GM12875 (cell line): ENCODE results near the gene CRNN.

Source experiments
- H3K4me3 ChIP-seq: one replicate; pipeline ENCODE4 v1.5.1; 2011; ENCODE audit warnings: low read depth, low read length, control low read depth
- TF ChIP-seq, protein P1 (sequence below): IDR thresholded peaks from 2 replicates; pipeline ENCODE4 v1.5.1; 2011; ENCODE audit warnings: low read depth, mild to moderate bottlenecking, control low read depth, inconsistent platforms, low read length, moderate library complexity, borderline replicate concordance; ENCODE audit not compliant: insufficient read depth

Gene CRNN

DNA sequence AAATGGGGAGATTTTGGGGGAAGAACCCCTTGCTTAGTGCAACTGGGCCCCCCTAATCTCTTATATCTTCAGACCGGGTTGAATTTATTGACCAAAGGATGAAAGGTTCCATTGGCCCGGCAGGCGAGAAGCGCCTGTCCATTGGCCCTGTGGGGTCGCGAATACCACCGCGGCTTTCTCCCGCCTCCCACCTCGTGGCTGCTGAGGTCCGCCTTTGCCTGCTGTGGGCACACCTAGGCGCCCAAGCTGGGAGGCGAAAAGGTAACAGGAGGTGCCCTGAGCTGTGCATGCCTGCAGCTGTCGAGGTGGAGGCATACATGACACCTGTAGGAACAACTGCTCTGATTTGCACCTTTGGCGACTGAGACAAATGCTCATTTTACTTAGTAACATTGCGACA is 33.1 kb downstream of the CRNN start:
- TF ChIP-seq, protein P1, sequence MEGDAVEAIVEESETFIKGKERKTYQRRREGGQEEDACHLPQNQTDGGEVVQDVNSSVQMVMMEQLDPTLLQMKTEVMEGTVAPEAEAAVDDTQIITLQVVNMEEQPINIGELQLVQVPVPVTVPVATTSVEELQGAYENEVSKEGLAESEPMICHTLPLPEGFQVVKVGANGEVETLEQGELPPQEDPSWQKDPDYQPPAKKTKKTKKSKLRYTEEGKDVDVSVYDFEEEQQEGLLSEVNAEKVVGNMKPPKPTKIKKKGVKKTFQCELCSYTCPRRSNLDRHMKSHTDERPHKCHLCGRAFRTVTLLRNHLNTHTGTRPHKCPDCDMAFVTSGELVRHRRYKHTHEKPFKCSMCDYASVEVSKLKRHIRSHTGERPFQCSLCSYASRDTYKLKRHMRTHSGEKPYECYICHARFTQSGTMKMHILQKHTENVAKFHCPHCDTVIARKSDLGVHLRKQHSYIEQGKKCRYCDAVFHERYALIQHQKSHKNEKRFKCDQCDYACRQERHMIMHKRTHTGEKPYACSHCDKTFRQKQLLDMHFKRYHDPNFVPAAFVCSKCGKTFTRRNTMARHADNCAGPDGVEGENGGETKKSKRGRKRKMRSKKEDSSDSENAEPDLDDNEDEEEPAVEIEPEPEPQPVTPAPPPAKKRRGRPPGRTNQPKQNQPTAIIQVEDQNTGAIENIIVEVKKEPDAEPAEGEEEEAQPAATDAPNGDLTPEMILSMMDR = no peak
- no peak overlapping the region for H3K4me3 ChIP-seq

DNA sequence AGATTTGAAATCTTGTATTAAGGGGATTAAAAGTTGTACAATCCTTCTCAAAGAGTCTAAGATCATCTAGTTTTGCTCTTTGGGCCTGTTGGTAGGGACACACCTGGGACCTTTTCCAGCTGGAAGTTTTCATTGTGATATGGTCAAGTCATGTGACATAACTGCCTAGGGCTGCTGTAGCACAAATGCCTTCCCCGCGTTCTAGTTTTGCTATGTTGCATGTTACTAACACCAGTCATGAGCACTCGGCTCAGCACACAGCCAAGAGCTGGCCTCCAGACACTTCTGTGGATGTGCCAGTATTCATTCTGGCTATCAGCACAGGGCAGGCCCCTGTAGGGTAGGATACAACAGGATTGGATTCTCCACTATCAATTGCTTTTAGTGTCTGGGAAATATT is 39.6 kb downstream of the CRNN start:
- TF ChIP-seq, protein P1 = no peak

DNA sequence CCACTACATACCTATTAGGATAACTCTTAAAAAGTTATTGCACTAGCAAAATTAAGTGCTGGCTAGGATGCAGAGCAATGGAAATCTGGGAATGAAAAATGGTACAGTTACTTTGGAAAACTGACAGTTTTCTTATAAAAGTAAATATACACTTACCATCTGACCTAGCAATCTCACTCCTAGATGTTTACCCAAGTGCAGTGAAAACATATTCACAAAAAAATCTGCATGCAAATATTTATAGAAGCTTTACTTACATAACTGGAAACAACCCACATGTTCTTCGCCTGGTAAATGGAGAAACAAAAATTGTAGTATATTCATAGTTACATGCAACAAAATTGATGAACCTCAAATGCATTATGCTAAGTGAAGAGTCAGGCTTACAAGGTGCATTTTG is 41.4 kb downstream of the CRNN start:
- TF ChIP-seq, protein P1 = no peak
- no peak overlapping the region for H3K4me3 ChIP-seq

More for the DNA sequence above, 39.6 kb downstream of the CRNN start:
- H3K4me3 ChIP-seq = no peak overlapping the region

DNA sequence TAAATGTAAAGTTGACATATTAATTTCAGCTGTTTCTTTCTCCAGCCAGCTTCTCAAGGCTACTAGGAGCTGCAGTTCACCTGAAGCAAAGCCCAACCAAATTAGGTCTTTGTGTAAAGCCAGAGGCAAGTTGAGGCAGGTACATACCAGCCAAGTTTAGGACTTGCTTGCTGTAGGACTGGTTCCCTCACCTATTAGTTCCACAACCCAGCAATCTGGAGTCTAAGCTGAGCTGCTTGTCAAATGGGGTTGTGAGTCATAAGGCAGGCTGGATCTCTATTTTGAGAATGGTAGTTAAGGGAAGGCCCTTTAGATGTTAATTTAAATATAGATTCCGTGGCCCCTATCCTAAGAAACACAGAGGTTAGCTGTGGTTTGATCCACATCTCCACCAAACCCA is 46.6 kb downstream of the CRNN start:
- TF ChIP-seq, protein P1 = no peak
- no peak overlapping the region for H3K4me3 ChIP-seq

DNA sequence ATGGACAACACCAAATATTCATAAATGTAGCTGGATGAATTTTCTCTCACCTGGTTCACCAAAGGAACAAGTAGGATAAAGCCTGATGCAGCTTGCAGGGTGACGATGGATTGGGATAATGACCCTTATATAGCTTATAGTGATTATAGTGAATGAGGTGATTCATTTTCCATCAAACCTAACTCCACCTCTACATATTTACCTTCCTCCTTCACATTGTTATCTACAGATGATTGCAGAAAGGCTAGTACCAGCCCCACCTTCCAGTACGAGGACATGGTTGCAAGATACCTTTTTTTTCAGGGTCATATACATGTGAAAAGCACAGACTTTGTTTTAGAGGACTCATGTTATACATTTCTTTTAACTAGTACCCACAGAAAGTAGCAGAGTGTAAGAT is 54.2 kb downstream of the CRNN start, which contains the start of gene FLG2:
FLG2 (minus strand) TSS at position 101 of the 400 bp plus-strand sequence. CDS start 1,122 bp downstream, outside the sequence.
- no peak within 1 kb of the TSS for H3K4me3 ChIP-seq
- TF ChIP-seq, protein P1 = no peak
